Measurements from ENCODE around the gene ZBED5. TPM values are rescaled to one million over a fixed set of nuclear protein-coding genes. Genes with fewer than 3 reads are reported as not detected.
"Not testable (repeated sequence)": the region's sequence is repeated elsewhere in the genome, so short reads cannot be mapped to it uniquely, and the experiment has no call there.

Gene ZBED5
- total and polyA plus RNA-seq, 9 of the 15 experiments (the other 6 are each of a cell fraction or from before 2014, with no cell fraction given), result 12.4 to 70.7 (median 26.8) TPM

DNA sequence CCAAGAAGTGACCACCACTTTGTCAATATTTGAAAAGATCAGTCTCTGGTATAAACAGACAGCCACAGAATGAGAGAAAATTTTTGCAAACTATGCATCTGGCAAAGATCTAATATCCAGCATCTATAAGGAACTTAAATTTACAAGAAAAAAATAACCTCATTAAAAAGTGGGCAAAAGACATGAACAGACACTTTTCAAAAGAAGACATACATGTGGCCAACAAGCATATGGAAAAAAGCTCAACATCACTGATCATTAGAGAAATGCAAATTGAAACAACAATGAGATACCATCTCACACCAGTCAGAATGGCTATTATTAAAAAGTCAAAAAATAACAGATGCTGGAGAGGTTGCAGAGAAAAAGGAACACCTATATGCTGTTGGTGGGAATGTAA, 32.2 kb upstream of the ZBED5 start:
- H3K4me2 ChIP-seq (ENCODE audit: insufficient read depth, low read length); H3K9me1 ChIP-seq (ENCODE audit: control insufficient read depth, insufficient read depth, low read length); H3K36me3 ChIP-seq (ENCODE audit: control insufficient read depth, insufficient read depth, low read length); BruUV-seq (replicated peaks); POLR2A ChIA-PET; H3K9me3 ChIP-seq (replicated peaks; ENCODE audit: control insufficient read depth, insufficient read depth, low read depth, low read length); DNase-seq (ENCODE audit: extremely low read depth in 1 of 4, low spot score in 3 of 4); in situ Hi-C loops (cut with MboI); ATAC-seq; H3K4me3 ChIP-seq; H3K27ac ChIP-seq (ENCODE audit: extremely low read depth, low read depth, low read length); H2AFZ ChIP-seq (ENCODE audit: low read depth, low read length); H4K20me1 ChIP-seq (replicated peaks; ENCODE audit: control insufficient read depth, insufficient read depth, low read length); intact Hi-C loops (cut with micrococcal nuclease); H3K79me2 ChIP-seq (ENCODE audit: control insufficient read depth, insufficient read depth, low read length); FAIRE-seq; H3K9ac ChIP-seq (ENCODE audit: insufficient read depth in 1 of 2, low read depth in 2 of 2, low read length in 2 of 2); H3K27me3 ChIP-seq (ENCODE audit: control insufficient read depth in 2 of 2, insufficient read depth in 2 of 2, low read length in 2 of 2); CTCF ChIA-PET (ENCODE audit: low intra/inter-chr PET ratio): not testable (repeated sequence)
- TF ChIP-seq, protein P1, sequence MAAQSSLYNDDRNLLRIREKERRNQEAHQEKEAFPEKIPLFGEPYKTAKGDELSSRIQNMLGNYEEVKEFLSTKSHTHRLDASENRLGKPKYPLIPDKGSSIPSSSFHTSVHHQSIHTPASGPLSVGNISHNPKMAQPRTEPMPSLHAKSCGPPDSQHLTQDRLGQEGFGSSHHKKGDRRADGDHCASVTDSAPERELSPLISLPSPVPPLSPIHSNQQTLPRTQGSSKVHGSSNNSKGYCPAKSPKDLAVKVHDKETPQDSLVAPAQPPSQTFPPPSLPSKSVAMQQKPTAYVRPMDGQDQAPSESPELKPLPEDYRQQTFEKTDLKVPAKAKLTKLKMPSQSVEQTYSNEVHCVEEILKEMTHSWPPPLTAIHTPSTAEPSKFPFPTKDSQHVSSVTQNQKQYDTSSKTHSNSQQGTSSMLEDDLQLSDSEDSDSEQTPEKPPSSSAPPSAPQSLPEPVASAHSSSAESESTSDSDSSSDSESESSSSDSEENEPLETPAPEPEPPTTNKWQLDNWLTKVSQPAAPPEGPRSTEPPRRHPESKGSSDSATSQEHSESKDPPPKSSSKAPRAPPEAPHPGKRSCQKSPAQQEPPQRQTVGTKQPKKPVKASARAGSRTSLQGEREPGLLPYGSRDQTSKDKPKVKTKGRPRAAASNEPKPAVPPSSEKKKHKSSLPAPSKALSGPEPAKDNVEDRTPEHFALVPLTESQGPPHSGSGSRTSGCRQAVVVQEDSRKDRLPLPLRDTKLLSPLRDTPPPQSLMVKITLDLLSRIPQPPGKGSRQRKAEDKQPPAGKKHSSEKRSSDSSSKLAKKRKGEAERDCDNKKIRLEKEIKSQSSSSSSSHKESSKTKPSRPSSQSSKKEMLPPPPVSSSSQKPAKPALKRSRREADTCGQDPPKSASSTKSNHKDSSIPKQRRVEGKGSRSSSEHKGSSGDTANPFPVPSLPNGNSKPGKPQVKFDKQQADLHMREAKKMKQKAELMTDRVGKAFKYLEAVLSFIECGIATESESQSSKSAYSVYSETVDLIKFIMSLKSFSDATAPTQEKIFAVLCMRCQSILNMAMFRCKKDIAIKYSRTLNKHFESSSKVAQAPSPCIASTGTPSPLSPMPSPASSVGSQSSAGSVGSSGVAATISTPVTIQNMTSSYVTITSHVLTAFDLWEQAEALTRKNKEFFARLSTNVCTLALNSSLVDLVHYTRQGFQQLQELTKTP (IDR thresholded peaks at IDR 0.05; ENCODE audit: low read depth in 1 of 2, partially characterized antibody in 2 of 2), result peak in 1 of 2 experiments; percentile 96
- peaks cover 0 to 14% of the 10 kb centered on the region in 2 experiments; a peak in 3 of 5 replicates for H3K4me1 ChIP-seq (replicated peaks in 1 of 2; ENCODE audit: control insufficient read depth in 2 of 2, insufficient read depth in 2 of 2, low read length in 2 of 2)

DNA sequence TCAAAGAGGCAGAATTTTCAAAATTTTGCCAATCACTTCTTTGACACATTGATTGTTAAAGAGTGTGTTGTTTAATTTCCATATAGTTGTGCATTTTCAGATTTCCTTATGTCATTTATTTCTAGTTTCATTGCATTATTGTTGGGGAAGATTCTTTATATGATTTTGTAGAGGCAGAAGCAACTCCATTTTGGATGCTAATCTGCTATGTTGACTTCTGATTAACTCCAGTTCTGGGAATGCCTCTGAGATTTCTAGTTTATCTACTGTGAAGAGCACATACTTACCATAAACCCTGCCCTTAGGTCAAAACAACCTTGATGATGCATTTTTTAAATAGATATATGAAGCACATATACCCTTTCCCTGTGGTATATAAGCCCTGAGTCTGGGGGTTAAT, 29.5 kb upstream of the ZBED5 start:
- no peaks in the 10 kb centered on the region for H3K9me1 ChIP-seq (ENCODE audit: control insufficient read depth, insufficient read depth, low read length)
- no peak overlapping the region for H3K4me3 ChIP-seq
- no peak overlapping the region for H3K27ac ChIP-seq (ENCODE audit: extremely low read depth, low read depth, low read length)
- H3K9me3 ChIP-seq (replicated peaks; ENCODE audit: control insufficient read depth, insufficient read depth, low read depth, low read length), result no peaks in the 10 kb centered on the region; the same call in 1 of the 2 replicates
- H4K20me1 ChIP-seq (replicated peaks; ENCODE audit: control insufficient read depth, insufficient read depth, low read length), result no peaks in the 10 kb centered on the region
- ATAC-seq (no peak), FAIRE-seq (no peak), DNase-seq (ENCODE audit: extremely low read depth in 1 of 4, low spot score in 3 of 4) (no peak)
- in situ Hi-C loops (cut with MboI) (no loop called here), intact Hi-C loops (cut with micrococcal nuclease) (no loop called here)
- no peak overlapping the region for H3K4me2 ChIP-seq (ENCODE audit: insufficient read depth, low read length)
- H3K36me3 ChIP-seq (ENCODE audit: control insufficient read depth, insufficient read depth, low read length), result no peaks in the 10 kb centered on the region
- no peaks in the 10 kb centered on the region for H3K27me3 ChIP-seq (ENCODE audit: control insufficient read depth in 2 of 2, insufficient read depth in 2 of 2, low read length in 2 of 2)
- BruUV-seq (replicated peaks), result no TSS peak
- no peak overlapping the region for H2AFZ ChIP-seq (ENCODE audit: low read depth, low read length)
- ChIA-PET CTCF (ENCODE audit: low intra/inter-chr PET ratio) (no interaction called here), POLR2A (interaction anchor here (1.3 kb wide), 1 partner anchor 13 kb away, joined by 3 read pairs; no protein-coding TSS in a partner anchor)
- H3K79me2 ChIP-seq (ENCODE audit: control insufficient read depth, insufficient read depth, low read length), result no peaks in the 10 kb centered on the region
- peaks cover 0 to 2% of the 10 kb centered on the region in 2 experiments; a peak in 2 of 5 replicates for H3K4me1 ChIP-seq (replicated peaks in 1 of 2; ENCODE audit: control insufficient read depth in 2 of 2, insufficient read depth in 2 of 2, low read length in 2 of 2)
- no peak overlapping the region for H3K9ac ChIP-seq (ENCODE audit: insufficient read depth in 1 of 2, low read depth in 2 of 2, low read length in 2 of 2)
- TF ChIP-seq TBL1XR1 (IDR thresholded peaks at IDR 0.05; ENCODE audit: low read length in 2 of 2) (no peak), FOXK1 (CRISPR knock-in tag; IDR thresholded peaks at IDR 0.05; ENCODE audit: borderline replicate concordance) (no peak), RAD21 (CRISPR knock-in tag; conservative IDR thresholded peaks at IDR 0.05 in 1 of 2, IDR thresholded peaks at IDR 0.05 in 1 of 2) (no peak)
- TF ChIP-seq, protein P2, sequence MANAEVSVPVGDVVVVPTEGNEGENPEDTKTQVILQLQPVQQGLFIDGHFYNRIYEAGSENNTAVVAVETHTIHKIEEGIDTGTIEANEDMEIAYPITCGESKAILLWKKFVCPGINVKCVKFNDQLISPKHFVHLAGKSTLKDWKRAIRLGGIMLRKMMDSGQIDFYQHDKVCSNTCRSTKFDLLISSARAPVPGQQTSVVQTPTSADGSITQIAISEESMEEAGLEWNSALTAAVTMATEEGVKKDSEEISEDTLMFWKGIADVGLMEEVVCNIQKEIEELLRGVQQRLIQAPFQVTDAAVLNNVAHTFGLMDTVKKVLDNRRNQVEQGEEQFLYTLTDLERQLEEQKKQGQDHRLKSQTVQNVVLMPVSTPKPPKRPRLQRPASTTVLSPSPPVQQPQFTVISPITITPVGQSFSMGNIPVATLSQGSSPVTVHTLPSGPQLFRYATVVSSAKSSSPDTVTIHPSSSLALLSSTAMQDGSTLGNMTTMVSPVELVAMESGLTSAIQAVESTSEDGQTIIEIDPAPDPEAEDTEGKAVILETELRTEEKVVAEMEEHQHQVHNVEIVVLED (CRISPR knock-in tag; IDR thresholded peaks at IDR 0.05), result no peak
- TF ChIP-seq, protein P3, sequence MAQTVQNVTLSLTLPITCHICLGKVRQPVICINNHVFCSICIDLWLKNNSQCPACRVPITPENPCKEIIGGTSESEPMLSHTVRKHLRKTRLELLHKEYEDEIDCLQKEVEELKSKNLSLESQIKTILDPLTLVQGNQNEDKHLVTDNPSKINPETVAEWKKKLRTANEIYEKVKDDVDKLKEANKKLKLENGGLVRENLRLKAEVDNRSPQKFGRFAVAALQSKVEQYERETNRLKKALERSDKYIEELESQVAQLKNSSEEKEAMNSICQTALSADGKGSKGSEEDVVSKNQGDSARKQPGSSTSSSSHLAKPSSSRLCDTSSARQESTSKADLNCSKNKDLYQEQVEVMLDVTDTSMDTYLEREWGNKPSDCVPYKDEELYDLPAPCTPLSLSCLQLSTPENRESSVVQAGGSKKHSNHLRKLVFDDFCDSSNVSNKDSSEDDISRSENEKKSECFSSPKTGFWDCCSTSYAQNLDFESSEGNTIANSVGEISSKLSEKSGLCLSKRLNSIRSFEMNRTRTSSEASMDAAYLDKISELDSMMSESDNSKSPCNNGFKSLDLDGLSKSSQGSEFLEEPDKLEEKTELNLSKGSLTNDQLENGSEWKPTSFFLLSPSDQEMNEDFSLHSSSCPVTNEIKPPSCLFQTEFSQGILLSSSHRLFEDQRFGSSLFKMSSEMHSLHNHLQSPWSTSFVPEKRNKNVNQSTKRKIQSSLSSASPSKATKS (CRISPR knock-in tag; IDR thresholded peaks at IDR 0.05), result no peak
